Measurements from ENCODE around the gene ATP1B3. TPM values are rescaled to one million over a fixed set of nuclear protein-coding genes. Genes with fewer than 3 reads are reported as not detected.

The ATP1B3 gene
- total RNA-seq, 1 donor from 2014 or later: 248 TPM

DNA sequence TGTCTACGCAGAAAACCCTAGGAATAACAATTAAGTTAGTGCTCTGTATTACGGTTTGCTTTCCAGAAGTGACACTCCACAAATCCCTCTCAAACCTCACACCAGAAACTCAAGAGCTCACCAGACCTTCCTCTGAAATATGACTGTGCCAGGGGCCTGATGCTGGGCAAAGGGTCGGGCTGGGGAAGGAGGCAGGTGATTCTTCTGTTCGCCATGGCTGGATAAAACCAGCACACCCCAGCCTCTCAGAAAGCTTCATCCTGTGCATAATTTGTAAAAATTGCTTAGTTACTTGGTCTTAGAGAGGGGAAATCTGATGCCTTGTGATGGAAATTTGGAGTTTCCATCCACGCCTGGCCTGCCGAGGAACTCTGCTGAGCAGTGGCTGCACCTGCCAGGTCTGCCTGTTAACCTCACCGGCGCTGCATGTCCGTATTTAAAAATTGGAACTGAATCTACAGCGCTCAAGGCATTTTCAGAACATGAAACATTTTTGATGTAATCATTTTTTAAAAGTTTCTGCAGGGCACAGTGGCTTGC, 22.7 kb upstream of the ATP1B3 start:
- no peak for FAIRE-seq
- H2AFZ ChIP-seq (ENCODE audit: low read depth, low read length): no peak overlapping the region

DNA sequence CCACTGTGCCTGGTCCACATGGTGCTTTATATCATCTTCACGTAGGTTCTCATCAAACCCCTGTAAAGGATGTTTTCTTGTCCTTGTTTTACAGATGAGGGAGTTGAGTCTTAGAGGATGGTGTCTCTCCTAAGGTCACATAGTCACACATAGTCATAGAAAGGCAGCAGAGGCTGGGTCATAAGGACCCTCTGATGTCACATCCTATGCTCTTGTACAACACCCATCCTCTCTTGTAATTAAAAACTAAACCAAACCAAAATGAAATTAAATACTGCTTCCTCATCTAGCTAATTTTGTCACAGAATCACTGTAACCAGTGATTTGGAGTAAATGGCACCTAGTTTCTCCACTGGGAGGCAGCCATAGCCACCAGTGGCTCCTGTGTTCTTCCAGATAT, 21.8 kb upstream of the ATP1B3 start:
- Histone ChIP-seq H3K9ac (ENCODE audit: low read length) (no peak overlapping the region), H3K4me1 (ENCODE audit: insufficient read depth, low read length) (peaks cover 3% of the 10 kb centered on the region), H2AFZ (ENCODE audit: low read depth, low read length) (no peak overlapping the region), H3K79me2 (ENCODE audit: insufficient read depth, low read length) (no peaks in the 10 kb centered on the region), H3K36me3 (ENCODE audit: insufficient read depth, low read length) (no peaks in the 10 kb centered on the region), H4K20me1 (ENCODE audit: insufficient read depth, low read length) (no peaks in the 10 kb centered on the region), H3K4me2 (ENCODE audit: low read length) (no peak overlapping the region), H3K27ac (ENCODE audit: low read depth, low read length) (no peak overlapping the region), H3K4me3 (ENCODE audit: insufficient read depth, low read depth, low read length) (no peak overlapping the region), H3K9me3 (ENCODE audit: insufficient read depth, low read depth, low read length) (no peaks in the 10 kb centered on the region), H3K27me3 (ENCODE audit: insufficient read depth, low read length) (no peaks in the 10 kb centered on the region)
- DNase-seq (ENCODE audit: low read depth) (no peak), FAIRE-seq (no peak)
- H3K27me3 Mint-ChIP-seq (ENCODE audit: low read depth, unreplicated experiment): peaks cover 7% of the 10 kb centered on the region
- H3K9me3 Mint-ChIP-seq (ENCODE audit: unreplicated experiment): no peaks in the 10 kb centered on the region
- no peaks in the 10 kb centered on the region for H3K4me1 Mint-ChIP-seq (ENCODE audit: low read depth, unreplicated experiment)
- H3K27ac Mint-ChIP-seq (ENCODE audit: unreplicated experiment): no peak overlapping the region
- no peaks in the 10 kb centered on the region for H3K36me3 Mint-ChIP-seq (ENCODE audit: low read depth, unreplicated experiment)
- no peak for TF ChIP-seq EZH2 (IDR thresholded peaks at IDR 0.05; ENCODE audit: insufficient read depth, low read length)
- TF ChIP-seq, protein P1, sequence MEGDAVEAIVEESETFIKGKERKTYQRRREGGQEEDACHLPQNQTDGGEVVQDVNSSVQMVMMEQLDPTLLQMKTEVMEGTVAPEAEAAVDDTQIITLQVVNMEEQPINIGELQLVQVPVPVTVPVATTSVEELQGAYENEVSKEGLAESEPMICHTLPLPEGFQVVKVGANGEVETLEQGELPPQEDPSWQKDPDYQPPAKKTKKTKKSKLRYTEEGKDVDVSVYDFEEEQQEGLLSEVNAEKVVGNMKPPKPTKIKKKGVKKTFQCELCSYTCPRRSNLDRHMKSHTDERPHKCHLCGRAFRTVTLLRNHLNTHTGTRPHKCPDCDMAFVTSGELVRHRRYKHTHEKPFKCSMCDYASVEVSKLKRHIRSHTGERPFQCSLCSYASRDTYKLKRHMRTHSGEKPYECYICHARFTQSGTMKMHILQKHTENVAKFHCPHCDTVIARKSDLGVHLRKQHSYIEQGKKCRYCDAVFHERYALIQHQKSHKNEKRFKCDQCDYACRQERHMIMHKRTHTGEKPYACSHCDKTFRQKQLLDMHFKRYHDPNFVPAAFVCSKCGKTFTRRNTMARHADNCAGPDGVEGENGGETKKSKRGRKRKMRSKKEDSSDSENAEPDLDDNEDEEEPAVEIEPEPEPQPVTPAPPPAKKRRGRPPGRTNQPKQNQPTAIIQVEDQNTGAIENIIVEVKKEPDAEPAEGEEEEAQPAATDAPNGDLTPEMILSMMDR (IDR thresholded peaks at IDR 0.05; ENCODE audit: insufficient read depth, low read depth, low read length): no peak
- no peak overlapping the region for H3K4me3 Mint-ChIP-seq (ENCODE audit: unreplicated experiment)

More for the DNA sequence above, 22.7 kb upstream of the ATP1B3 start:
- H3K4me1 ChIP-seq (ENCODE audit: insufficient read depth, low read length): peaks cover 3% of the 10 kb centered on the region
- no peaks in the 10 kb centered on the region for H3K79me2 ChIP-seq (ENCODE audit: insufficient read depth, low read length)
- H3K36me3 ChIP-seq (ENCODE audit: insufficient read depth, low read length): no peaks in the 10 kb centered on the region
- TF ChIP-seq EZH2 (IDR thresholded peaks at IDR 0.05; ENCODE audit: insufficient read depth, low read length): no peak
- TF ChIP-seq, protein P1 (IDR thresholded peaks at IDR 0.05; ENCODE audit: insufficient read depth, low read depth, low read length): no peak
- H3K4me1 Mint-ChIP-seq (ENCODE audit: low read depth, unreplicated experiment): no peaks in the 10 kb centered on the region
- no peak for DNase-seq (ENCODE audit: low read depth)
- H3K4me3 Mint-ChIP-seq (ENCODE audit: unreplicated experiment): no peak overlapping the region
- H3K4me3 ChIP-seq (ENCODE audit: insufficient read depth, low read depth, low read length): no peak overlapping the region
- H3K36me3 Mint-ChIP-seq (ENCODE audit: low read depth, unreplicated experiment): no peaks in the 10 kb centered on the region
- no peaks in the 10 kb centered on the region for H3K9me3 Mint-ChIP-seq (ENCODE audit: unreplicated experiment)
- no peak overlapping the region for H3K9ac ChIP-seq (ENCODE audit: low read length)
- no peaks in the 10 kb centered on the region for H4K20me1 ChIP-seq (ENCODE audit: insufficient read depth, low read length)
- no peaks in the 10 kb centered on the region for H3K9me3 ChIP-seq (ENCODE audit: insufficient read depth, low read depth, low read length)
- no peaks in the 10 kb centered on the region for H3K27me3 ChIP-seq (ENCODE audit: insufficient read depth, low read length)
- no peak overlapping the region for H3K27ac Mint-ChIP-seq (ENCODE audit: unreplicated experiment)
- no peak overlapping the region for H3K4me2 ChIP-seq (ENCODE audit: low read length)
- peaks cover 7% of the 10 kb centered on the region for H3K27me3 Mint-ChIP-seq (ENCODE audit: low read depth, unreplicated experiment)
- H3K27ac ChIP-seq (ENCODE audit: low read depth, low read length): no peak overlapping the region

GRCh38 chr3:141858312-141858711, 18.1 kb upstream of the ATP1B3 start:
- Histone ChIP-seq H3K4me2 (ENCODE audit: low read length) (no peak overlapping the region), H3K36me3 (ENCODE audit: insufficient read depth, low read length) (no peaks in the 10 kb centered on the region), H3K4me1 (ENCODE audit: insufficient read depth, low read length) (no peaks in the 10 kb centered on the region), H3K4me3 (ENCODE audit: insufficient read depth, low read depth, low read length) (no peak overlapping the region), H3K9ac (ENCODE audit: low read length) (no peak overlapping the region), H3K27ac (ENCODE audit: low read depth, low read length) (no peak overlapping the region), H2AFZ (ENCODE audit: low read depth, low read length) (no peak overlapping the region), H3K9me3 (ENCODE audit: insufficient read depth, low read depth, low read length) (no peaks in the 10 kb centered on the region), H4K20me1 (ENCODE audit: insufficient read depth, low read length) (no peaks in the 10 kb centered on the region), H3K27me3 (ENCODE audit: insufficient read depth, low read length) (no peaks in the 10 kb centered on the region), H3K79me2 (ENCODE audit: insufficient read depth, low read length) (no peaks in the 10 kb centered on the region)
- no peaks in the 10 kb centered on the region for H3K4me1 Mint-ChIP-seq (ENCODE audit: low read depth, unreplicated experiment)
- DNase-seq (ENCODE audit: low read depth) (no peak), FAIRE-seq (no peak)
- H3K27me3 Mint-ChIP-seq (ENCODE audit: low read depth, unreplicated experiment): peaks cover 2% of the 10 kb centered on the region
- no peaks in the 10 kb centered on the region for H3K36me3 Mint-ChIP-seq (ENCODE audit: low read depth, unreplicated experiment)
- no peaks in the 10 kb centered on the region for H3K9me3 Mint-ChIP-seq (ENCODE audit: unreplicated experiment)
- TF ChIP-seq, protein P1 (IDR thresholded peaks at IDR 0.05; ENCODE audit: insufficient read depth, low read depth, low read length): no peak
- no peak for TF ChIP-seq EZH2 (IDR thresholded peaks at IDR 0.05; ENCODE audit: insufficient read depth, low read length)
- no peak overlapping the region for H3K4me3 Mint-ChIP-seq (ENCODE audit: unreplicated experiment)
- H3K27ac Mint-ChIP-seq (ENCODE audit: unreplicated experiment): no peak overlapping the region
